NCI-H1694 (cell line): ENCODE results near the gene RD3L.

Source experiments
- DNase-seq: peaks from one replicate; lab custom pipeline; 2025; lab: John Stamatoyannopoulos, UW

Gene RD3L

DNA sequence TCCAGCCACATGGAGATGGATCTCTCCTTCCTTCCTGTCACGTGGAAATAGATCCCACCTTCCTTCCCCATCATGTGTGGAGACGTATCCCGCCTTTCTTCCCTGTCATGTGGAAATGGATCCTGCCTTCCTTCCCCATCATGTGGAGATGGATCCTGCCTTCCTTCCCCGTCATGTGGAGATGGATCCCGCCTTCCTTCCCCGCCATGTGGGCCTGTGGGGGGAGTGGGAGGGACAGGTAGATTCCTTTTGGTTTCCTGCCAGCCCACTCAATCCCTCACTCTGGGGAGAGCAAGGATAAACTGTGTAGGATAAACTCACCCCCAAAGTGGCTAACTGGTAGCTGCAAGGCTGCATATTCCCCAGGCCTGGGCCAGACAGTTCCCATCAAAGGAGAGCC lies 45.8 kb downstream of the RD3L start:
- DNase-seq, result no peak

DNA sequence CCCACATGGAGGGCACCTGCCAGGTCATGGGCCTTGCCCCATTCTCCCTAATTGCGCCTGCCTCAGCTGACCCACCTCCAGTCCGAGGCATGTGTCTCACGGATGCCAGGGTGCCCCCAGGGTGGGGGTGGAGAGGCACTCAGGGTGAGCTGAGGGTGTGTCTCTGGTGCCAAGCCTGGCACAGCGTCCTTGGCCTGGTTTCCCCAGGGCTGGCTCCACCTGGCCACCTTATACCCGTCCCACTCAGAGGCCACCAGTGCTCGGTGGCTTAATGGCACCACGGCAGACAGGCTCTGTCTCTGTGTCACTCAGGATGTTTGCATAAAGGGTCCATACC lies 47.6 kb downstream of the RD3L start:
- DNase-seq, result no peak

DNA sequence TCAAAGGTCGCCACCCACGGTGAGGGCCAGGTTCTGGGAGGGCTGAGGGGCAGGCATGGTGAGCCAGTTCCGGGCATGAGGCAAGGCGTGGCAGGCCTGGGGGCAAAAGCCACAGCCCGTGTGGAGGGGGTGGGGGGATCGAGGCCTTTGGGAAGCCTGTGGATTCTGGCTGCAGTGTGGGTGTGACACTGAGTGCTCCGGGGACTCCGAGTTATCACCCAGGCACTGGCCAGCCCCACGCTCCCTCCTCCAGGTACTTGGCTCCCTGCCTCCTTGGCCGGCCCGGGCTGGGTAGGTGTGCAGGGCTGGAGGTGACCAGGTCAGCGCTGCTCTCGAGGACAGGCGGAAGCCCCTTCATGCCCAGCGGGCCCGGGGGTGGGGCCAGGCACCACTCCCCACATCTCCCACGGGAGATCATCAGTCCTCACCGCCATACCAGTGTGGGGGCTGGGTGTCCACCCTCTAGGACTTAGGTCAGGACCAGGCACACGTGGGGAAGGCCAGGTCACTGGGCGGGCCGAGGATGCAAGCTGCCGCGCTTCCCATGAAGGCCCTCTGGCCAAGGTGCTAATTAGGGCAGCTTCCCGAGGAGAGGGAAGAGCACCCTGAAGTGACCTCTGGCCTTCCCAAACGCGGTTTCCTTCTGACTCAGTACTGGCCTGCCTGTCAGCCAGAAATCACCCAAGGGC lies 48.2 kb downstream of the RD3L start:
- no peak for DNase-seq

DNA sequence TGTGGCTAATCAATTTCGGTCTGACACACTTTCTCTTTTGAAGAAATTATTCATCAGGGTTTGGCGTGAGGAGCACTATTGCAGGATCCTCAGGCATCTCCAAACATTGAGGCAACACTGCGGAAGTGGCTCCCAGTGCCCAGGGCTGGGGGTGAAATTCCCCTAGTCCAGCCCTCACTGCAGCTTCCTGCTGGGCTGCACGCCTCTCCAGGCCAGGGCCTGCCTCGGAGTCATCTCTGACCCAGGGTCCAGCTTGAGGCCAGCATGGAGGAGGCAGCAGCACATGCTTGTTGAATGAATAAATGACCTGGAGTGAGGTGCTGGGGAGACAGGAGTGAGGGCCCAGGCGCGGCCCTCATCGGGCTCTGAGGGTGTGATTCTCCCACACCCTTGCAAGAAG lies 50.1 kb downstream of the RD3L start:
- no peak for DNase-seq

DNA sequence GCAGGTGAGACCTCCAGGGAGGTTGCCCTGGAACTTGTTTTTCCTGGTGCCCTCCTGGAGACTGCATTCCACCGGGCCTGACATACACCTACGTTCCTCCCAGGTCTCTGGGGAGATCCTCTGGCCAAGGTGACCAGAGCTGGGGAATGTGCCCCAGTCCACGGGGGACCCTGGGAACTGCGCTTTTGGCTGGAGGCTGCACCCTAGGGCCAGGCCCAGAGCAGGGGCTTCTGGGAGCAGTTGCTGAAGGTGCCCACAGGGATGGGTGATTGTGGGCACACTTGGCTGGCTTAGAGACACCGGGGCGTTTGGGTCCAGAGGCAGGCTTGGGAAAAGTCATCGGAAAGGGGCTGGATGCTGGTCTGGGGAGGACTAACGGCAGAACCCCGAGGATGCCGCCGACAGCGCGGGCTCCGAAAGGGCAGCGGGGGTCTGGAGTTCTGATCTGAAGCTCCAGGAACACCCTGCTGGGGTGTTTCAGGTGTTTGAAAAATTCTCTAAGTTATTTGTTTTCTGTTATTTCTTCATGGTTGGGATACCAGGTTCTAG lies 50.6 kb downstream of the RD3L start:
- no peak for DNase-seq

DNA sequence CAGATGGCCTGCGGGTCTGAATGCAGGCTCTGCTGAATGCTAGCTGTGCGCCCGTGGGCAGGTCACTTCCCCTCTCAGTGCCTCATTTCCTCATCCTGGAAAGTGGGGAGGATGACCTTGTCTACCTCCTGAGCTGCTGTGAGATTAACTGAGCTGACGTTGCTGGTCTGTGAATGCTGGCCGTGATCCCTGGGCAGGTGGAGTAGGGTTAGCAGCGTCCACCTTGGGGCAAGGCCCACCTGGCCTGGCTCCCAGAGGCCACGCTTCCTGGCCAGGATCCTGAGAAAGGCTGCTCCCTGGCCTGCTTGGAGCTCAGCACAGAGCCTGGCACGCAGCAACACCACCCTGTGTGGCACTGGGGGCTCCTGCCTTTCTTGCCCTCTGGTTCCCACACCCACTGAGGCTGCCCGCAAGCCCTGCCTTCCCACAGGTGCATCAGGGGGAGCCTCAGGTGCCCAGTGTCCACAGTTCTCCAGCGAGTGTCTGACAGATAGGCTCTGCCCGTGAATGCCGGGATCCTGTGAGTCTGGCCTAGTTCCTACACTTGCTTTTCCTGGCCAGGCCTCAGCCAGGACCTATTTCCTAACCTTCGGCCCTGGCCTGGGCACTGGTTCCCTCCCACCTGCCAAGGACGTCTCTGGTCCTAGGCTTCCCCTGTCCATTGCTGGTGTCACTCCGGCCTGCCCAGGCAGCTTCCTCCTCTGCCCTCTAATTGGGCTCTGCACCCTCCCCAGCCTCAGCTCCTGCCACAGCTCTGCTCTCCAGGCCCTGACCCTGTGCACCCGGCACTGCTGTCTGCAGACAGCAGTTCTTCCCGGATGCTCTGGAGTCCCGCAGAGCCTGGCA lies 51.3 kb downstream of the RD3L start:
- DNase-seq, result no peak
